HG02798 (cell line): ENCODE data around the gene PDGFB.

Experiments used
- ATAC-seq: cut with Tn5 transposase; IDR thresholded peaks from one replicate; pipeline ENCODE4 v1.9.1; 2021; ENCODE audit warnings: mild to moderate bottlenecking; ENCODE audit not compliant: unreplicated experiment, poor library complexity

Gene PDGFB

GRCh38 chr22:39278040-39278439 lies 33.3 kb upstream of the PDGFB start:
- no peak for ATAC-seq

DNA sequence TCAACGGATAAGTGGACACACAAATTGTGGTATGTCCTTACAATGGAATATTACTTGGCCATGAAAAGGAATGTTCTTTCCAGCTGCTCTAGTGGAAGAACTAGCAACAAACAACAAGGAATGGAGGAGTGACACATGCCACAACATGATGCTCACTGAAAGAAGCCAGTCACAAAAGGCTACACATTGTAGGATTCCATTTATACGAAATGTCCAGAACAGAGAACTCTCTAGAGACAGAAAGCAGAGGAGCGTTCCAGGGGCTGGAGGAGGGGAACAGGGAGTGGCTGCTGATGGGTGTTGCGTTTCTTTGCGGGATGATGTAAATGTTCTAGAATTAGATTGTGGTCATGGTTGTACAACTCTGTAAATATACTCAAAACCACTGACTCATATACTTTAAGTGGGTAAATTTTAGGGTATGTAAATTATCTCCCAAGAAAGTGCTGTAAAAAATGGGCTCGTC lies 32.4 kb upstream of the PDGFB start:
- no peak for ATAC-seq

- no peak for ATAC-seq
Measured at GRCh38 chr22:39276440-39277141, 31.8 kb upstream of the PDGFB start.

DNA sequence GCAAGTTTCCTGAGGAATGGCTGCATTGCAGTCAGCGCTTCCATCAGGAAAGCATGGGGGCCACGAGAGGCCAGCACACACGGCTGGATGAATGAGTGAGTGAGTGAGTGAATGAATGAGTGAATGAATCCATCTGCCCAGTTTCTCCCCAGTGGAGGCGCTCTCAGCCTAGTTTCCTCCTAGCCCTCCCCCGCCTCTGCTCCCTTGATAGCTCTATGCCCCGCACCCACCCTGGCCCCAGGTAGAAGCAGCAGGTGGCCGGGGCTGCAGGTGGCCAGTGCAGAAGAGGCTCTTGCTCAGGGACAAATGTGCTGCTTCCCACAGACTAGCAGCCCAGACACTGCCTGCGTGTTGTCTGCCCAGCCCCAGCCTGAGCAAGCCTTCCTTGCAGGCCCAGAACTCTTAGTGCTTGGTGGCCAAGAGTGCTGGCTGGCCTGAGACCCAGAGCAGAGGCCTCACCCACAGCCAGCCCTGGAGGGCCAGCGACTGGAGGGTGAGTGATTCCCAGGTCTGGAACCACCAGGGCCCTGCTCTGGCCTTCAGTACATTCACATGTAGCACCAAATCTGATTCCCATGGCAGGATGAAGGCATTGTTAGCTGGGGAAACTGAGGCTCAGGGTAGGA lies 31.1 kb upstream of the PDGFB start:
- no peak for ATAC-seq

- no peak for ATAC-seq
Measured at GRCh38 chr22:39273950-39274887, 29.4 kb upstream of the PDGFB start.

- ATAC-seq: no peak
Measured at GRCh38 chr22:39270792-39271191, 26.0 kb upstream of the PDGFB start.

- no peak for ATAC-seq
Measured at GRCh38 chr22:39270280-39270679, 25.5 kb upstream of the PDGFB start.

DNA sequence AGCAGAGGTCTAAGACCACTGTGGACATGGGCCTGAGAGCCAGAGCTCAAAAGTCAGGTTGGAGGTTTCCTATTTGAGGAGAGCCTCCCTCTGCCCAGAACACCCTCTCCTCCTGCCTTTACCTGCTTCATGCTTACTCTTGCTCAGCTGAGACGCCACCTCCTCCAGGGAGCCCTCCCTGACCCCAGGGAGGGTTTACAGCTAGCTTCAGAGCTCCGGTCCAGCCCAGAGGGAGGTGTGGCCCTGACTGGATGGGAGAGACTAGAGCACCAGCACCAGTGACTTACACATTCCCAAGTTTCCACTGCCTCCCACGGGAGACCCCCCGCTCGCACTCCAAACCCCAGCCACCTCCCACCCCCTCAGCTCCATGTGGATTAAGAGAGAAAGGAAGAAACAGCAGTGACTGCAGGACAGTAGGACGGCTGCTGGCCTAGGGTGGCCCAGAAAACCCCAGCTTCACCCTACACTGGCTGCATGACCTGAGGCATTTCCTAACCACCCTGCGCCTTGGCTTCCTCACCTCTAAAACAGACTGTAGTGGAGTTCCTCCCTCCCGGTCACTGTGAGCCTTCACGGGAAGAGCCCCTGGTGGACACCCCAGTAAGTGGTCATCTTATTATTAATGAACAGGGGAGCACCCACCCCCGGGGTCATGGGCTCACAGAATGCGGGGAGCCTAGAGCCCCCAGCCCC lies 24.5 kb upstream of the PDGFB start:
- no peak for ATAC-seq

- no peak for ATAC-seq
Measured at GRCh38 chr22:39268645-39269044, 23.9 kb upstream of the PDGFB start.

DNA sequence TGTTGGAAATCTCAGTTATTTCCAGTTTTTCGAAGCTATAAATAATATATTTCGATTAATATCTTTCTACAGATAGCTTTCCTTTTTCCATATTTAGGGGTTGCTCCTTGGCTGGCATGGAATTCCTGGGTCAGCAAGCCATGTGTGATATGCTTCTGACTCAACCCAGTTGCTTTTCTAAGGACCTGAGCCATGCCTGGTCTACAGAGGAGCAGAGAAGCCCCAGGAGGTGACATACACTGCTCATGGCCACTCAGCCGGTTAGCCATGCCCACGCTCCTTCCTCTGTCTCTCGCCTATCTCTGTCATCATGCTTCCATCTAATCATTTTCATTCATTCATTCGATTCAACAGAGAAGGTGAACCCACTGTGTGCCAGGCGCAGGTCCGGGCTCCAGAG lies 23.2 kb upstream of the PDGFB start:
- ATAC-seq: no peak

DNA sequence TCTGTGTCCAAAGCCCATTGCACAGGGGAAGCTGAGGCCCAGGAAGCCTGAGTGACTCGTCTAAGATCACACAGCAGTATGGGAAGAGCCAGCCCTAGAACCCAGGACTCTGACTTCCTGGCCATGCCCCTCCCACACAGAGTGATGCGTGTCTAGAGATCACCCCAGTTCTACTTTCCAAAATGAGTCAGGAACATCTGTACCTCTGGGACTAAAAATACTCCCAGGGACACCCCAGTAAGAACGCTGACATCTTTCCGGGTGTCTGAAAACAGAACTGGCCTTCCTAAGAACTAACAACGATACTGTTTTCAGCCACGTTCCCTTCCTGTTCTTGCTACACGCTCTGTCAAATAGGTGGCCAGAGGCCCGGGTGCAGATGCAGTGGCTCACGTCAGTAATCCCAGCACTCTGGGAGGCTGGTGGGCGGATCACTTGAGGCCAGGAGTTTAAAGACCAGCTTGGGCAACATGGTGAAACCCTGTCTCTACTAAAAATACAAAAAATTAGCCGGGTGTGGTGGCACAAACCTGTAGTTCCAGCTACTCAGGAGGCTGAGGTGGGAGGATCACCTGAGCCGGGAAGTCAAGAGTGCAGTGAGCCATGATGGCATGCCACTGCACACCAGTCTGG lies 21.7 kb upstream of the PDGFB start:
- peak; percentile 76 for ATAC-seq

DNA sequence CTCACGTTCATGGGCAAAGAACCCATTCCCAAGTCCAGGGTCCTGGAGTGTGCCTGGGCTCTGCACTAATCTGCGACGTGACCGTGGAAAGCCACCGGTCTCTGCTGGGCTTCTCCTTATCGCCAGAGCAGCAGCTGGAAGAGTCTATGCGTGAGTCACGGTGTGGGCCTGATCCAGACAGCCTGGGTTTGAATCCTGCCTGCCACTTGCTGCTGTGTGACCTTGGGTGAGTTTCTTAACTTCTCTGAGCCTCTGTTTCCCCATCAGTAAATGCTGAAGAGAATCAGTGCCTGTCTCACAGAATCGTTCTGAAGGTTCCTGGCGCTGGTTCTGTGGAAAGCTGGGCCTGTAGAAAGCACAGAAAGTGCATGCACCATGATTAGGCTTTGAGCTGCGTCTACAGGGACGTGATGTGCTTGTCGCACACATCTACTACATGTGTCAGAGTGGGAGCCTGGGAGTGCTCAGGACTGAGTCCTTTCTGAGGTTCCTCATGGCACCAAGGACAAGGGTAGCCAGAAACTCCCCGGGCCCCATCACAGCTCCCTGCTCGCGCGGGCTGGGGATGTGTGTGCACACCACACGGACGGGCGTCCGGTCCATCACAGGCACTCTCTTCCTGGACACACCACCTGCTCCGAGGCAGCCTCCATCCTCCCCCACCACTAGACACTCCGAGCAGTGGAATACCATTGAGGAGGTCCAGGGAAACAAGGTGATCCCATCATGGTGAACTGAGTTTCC lies 20.5 kb upstream of the PDGFB start:
- no peak for ATAC-seq

- ATAC-seq: no peak
Measured at GRCh38 chr22:39264349-39265038, 19.7 kb upstream of the PDGFB start.

DNA sequence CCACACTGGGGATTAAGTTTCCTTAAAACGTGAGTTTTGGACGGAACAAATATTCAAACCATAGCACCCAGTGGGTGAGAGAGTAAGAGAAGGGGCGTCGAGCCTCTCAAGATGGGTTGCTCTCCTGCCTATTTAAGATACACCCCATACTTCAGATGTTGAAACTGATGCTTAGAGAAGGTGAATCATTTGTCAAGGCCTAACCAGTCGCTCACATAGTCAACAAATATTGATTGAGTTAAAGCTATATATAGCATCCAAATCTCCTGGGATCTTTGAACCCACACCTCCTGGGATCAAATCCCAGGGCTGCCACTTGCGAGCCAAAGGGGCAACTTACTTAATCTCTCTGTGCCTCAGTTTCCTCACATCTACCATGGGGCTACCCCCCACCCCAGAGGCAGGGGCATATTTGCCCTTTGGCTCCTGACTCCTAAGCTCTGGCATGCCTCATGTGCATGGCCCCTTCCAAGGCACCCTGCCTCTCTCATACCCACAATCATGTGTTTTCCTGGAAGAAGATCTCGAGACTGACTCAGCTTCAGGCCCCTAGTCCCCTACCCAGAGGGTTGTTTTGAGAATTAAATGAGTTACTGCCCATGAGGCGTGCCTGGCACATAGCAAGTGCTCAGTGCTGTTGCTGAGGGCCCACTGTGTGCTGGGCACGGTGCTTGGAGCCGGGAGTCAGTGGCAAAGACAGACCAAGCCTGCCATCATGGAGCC lies 19.0 kb upstream of the PDGFB start:
- no peak for ATAC-seq

GRCh38 chr22:39259666-39260065 lies 14.9 kb upstream of the PDGFB start:
- no peak for ATAC-seq

- ATAC-seq: no peak
Measured at GRCh38 chr22:39257901-39258475, 13.2 kb upstream of the PDGFB start.

DNA sequence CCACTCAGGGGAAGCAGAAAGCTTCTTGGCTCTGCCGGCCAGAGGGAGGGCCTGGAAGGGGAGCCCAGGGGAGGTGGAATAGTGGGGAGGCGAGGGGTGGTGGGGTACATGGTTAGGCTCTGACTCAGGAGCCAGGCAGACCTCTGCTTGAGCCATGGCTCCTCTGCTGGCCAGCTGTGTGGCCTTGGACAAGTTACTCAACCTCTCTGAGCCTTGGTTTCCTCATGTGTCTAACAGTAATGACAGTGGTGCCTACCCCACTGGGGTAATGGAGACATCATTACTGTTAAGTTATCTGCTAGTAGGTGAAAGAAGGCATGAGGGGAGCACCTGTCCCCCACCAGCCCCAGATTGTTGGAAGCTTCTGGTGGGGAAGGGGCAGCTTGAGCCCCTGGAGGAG lies 12.2 kb upstream of the PDGFB start:
- ATAC-seq: no peak

DNA sequence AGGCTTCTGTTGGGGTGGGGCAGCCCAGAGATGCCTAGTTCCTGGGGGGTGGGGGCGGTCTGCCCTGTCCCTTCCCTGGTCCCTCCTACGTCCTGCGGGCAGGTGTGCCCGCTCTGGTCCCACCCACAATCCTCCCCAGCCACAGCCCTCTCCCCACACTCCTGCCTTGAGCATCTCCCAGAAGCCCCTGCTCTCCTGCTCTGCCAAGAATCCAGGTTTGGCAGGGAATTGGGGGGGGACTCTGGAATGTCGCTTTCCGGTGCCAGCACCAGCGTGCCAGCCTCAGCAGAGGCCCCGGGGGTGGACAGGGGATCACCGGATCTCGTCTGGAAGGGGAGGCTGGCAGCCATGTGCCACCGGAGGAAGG lies 11.4 kb upstream of the PDGFB start:
- no peak for ATAC-seq
